Stimulated activated CD4-positive, alpha-beta T cell treated with anti-CD3 and anti-CD28 coated beads, TNF-alpha, amount 100 ng/mL, for 24 hours (primary cell): ENCODE results near the gene SHH.
"Not testable (repeated sequence)": the region's sequence is repeated elsewhere in the genome, so short reads cannot be mapped to it uniquely, and the experiment has no call there.

Experiments used
- DNase-seq, 3 experiments: peaks; one replicate each; pipeline ENCODE4 v3.0.0-alpha.2; 2020; ENCODE audit warnings: low read depth in 3 of 3

Gene SHH

DNA sequence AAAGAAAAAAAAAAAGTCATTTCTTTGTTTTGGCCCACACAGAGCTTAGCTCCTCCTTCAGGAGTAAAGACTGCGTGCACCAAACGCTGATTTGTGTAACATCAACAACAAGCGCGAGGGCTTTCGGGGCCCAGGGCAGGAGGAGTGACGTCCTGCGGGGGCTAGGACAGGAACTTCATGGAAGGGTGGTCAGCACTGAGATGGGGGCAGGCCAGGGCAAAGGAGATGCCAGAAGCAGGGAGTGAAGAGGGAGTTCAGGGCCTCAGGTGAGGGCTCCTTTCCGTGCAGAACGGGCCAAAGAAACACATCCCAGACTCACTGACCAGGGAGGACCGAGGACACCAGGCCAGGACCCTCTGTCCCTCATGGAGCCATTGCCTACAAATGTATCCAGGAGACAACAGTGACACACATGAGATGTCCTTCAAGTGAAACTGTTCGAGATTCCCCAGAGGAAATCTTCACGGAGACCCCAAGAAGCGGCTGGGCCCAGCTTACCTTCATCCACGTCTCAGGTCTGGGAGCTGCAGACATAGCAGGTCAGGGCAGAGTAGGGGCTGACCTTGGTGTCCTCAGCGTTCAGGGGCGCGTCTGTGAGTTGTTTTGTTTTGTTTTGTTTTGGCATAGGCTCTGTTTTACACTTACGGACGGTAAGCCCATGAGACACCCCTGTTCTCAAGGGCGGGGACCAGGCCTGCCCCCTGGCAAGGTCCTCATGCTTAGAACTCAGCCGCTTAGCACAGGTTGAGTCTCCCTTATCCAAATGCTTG is 30.4 kb upstream of the SHH start:
- DNase-seq = no peak

DNA sequence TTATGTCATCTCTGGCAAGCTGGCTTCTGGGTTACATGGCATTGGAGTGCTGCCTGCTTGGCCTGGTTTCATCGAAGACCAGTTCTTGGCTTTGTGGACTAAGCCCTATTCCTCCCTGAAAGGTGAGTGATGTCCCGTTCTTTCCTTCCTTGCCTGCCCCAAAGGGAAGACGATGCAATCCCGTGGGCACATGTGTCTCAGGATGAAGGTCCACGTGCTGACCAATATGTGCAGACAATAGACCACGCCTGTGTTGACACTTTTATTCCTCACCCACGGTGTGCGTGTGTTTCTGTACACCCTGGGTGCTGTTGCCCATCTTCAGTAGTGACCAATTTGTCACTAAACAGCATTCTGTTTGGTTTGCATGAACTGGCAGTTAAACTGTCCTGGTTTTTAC is 28.6 kb upstream of the SHH start:
- DNase-seq = no peak

- no peak for DNase-seq
Observed at GRCh38 chr7:155840262-155840885, 28.1 kb upstream of the SHH start.

DNA sequence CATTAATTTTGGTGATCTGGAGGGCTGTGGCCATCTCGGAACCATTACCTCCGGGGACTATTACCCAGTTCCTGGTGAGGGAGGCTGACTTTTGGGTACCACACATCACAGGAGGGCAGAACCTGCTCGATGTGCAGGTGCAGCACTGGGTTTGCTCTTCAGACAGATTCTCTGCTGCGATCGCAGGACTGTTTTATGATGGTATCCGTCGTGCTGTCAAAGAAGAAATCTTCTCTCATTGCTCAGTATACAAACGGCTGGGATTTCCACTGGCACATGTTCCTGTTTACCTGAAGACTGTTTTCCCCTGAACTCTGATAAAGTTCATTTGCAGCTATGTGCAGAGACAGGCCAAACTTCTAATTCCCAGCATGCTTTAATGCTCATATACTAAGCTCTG is 27.2 kb upstream of the SHH start:
- no peak for DNase-seq

DNA sequence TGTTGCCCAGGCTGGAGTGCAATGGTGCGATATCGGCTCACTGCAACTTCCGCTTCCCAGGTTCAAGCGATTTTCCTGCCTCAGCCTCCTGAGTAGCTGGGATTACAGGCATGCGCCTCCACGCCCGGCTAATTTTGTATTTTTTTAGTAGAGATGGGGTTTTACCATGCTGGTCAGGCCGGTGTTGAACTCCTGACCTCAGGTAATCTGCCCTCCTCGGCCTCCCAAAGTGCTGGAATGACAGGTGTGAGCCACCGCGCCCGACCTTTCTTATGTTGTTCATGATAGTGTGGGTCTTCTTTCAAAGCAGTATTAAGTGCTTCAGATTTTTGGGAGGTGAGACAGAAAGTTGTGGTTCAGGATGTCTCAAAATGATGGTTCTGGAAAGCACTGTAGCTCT is 26.0 kb upstream of the SHH start:
- not testable (repeated sequence) for DNase-seq

- DNase-seq = no peak
Observed at GRCh38 chr7:155837126-155837479, 24.8 kb upstream of the SHH start.

DNA sequence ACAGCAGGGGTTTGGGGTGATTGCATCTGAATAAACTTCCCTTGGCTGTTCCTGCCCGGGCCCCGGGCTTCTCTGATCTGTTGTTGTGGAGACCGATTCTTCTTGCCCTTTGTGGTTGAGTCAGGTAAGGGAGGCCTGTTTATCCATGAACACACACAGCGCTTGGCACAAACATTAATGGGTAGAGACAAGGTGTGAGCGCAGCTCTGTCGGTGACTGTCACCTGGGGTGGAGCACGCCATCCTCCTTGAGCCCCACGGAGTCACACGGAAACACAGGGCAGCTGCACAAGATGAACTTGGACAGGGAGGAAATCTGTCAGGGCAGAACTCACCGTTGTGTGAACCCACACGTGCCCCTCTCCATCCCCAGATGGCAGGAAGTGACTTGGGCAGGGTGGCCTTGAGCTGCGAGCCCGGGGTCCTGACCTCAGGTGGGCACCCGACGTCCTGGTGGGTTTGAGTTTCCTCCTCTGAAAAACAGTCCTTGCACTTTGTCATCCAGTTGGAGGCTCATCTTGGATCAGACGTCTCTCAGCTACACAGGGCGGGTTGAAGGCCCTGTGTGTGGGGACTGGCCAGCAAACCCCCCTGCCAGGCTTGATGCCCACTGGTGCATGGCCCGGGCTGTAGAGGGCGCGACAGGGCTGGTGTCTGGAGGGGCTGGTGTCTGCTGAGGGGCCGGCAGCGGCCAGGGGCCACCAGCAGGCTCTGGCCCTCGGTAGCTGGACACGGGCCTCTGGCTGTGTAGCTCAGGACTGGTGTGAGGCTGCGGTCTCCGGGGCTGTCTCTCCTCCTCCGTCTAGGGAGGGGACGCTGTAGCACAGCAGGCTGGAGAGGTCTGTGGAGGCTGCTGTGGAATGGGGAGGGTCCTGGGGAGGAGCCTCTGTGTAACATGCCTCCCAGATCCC is 24.2 kb upstream of the SHH start:
- DNase-seq = no peak

- DNase-seq = no peak
Observed at GRCh38 chr7:155835446-155836215, 23.4 kb upstream of the SHH start.

DNA sequence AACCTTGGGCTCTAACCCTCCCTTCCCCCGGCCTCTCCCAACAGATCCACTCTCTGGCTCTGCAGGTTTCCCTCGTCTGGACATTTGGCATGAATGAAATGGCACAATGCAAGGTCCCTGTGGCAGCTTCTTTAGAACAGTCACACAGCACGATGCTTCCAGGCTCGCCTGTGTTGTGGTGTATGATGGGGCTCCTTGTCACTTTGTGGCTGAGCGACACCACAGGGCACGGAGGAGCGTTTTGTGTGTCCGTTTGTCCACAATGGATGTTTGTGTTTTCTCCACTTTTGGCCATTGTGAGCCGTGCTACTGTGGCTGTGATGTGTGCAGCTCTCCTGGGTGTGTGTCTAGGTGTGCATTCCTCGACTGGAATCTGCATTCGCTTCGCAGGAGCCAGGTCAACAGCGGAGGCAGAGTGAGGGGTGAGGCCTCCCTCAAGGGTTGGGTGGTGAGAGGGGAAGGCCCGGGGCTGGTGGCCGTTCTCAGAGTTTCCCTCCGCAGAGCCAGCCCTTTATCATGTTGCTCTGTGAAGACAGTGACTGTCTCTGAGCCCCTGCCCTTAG is 22.3 kb upstream of the SHH start:
- no peak for DNase-seq

- DNase-seq = no peak
Observed at GRCh38 chr7:155833651-155834050, 21.4 kb upstream of the SHH start.

GRCh38 chr7:155832581-155832981 is 20.3 kb upstream of the SHH start:
- DNase-seq = no peak

- DNase-seq = no peak
Observed at GRCh38 chr7:155831807-155832524, 19.7 kb upstream of the SHH start.

DNA sequence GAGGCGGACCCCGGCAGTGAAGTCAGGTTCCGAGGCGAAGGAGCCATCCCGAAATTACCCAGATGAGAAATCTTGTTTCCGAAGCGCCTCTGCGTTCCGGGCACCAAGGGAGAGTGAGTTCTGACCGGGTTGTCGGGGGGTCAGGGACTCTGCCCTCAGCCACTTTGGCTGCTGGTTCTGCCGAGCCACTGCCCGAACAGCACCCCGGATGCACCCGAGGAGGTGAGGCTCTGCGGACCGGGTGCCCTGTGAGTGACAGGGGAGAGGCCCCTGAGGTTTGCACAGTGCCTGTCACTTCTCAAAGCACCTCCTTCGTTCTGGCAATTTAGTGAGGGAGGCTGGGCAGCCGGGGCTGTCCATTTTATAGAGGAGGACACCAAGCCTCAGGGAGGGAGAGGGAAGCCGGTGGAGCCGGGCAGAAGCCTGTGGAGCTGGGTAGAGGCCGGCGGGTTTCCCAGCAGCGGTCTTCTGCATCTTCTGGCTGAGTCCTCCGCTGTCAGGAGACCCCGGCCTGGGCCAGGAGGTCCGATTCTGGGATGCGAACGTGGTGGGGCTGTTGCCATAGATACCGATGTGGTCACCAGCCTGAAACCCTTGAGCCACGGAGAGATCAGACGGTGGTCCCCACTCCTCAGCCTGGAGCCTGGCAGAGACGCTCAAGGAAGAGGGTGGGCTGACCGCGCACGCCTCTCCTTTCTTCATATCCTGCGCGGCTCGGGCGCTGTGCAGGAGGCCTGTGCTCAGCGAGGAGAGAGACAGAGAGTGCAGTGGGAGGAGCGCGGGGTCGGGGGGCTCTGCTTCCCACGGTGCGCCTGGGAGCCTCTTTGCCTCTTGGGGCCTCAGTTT is 18.9 kb upstream of the SHH start:
- DNase-seq = no peak

DNA sequence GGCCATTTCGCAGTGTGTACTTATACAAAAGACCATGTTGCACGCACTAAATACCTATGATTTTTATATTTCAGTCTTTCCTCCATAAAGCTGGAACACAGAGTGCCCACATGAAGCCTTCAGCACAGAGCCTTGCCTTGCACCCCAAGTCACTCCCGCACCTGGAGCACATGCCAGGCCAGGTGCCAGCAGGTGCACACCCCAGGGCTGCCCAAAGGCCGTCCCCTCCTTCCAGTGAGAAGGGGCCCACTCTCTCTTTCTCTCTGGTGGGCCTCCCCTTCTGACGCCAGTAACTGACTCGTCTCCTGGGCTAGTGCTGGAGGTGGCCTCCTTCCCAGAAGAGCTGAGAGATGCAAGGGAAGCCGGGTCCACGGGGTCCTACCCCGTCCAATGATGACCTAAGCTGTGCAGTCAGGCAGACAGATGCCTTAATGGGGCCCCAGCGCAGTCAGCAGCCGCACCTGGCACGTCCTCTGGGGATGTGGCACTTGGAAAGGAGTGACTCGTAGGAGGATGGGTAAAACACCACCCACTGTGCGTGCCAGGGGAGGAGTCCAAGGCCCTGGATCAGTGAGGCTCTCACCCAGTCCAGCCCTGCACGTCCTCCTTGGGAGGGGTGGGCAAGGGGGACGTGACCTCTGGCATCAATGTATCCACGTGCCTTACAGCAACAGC is 17.7 kb upstream of the SHH start:
- DNase-seq = no peak

DNA sequence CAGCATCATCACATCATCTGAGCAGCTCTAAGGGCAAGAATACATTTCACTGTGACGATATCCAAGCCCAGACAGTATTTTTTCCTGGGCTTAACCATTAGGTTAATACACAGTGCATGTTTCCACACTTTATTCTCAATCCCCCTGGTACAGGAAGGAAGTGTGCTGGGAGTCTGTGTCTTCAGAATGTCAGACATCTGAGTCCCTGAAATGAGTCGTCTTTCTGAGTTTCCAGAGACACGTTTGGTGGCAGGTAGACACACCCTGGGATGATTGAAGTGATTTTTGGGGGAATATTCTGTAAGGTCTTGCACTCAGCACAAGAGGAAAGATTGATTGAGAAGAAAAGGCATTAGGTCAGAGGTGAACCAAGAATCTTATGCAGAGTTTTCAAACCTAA is 13.1 kb upstream of the SHH start:
- no peak for DNase-seq

- no peak for DNase-seq
Observed at GRCh38 chr7:155824227-155824886, 12.1 kb upstream of the SHH start.

- no peak for DNase-seq
Observed at GRCh38 chr7:155821851-155822250, 9.6 kb upstream of the SHH start.

GRCh38 chr7:155820788-155821187 is 8.5 kb upstream of the SHH start:
- DNase-seq = no peak

GRCh38 chr7:155820246-155820645 is 8.0 kb upstream of the SHH start:
- no peak for DNase-seq
